Activated CD8-positive, alpha-beta memory T cell treated with anti-CD3 and anti-CD28 coated beads for 36 hours (primary cell): ENCODE measurements around the gene ZNF697. TPM values are rescaled to one million over a fixed set of nuclear protein-coding genes. Genes with fewer than 3 reads are reported as not detected.
"Not testable (repeated sequence)": the region's sequence is repeated elsewhere in the genome, so short reads cannot be mapped to it uniquely, and the experiment has no call there.

Experiments used
- CTCF ChIA-PET: fragments of 350-600 bp; sonication (Branson Sonifier 250); formaldehyde crosslinking; loops from one replicate; lab custom pipeline; 2021; ENCODE audit warnings: antibody characterized with exemption; lab: Charles Lee
- POLR2A ChIA-PET: fragments of 350-600 bp; sonication (Branson Sonifier 250); formaldehyde crosslinking; loops from one replicate; lab custom pipeline; 2021; ENCODE audit warnings: antibody characterized with exemption; lab: Charles Lee
- total RNA-seq, 2 experiments: library from RNA; stranded (reverse); gene quantifications; one replicate each; pipeline ENCODE4 v1.2.3, GENCODE V29; 2021

The ZNF697 gene
- total RNA-seq, result 1 to 10 TPM in 1 of 2 experiments, under 1 TPM in 1; 0.99 to 1.0 TPM

- ChIA-PET POLR2A (no interaction called here), CTCF (interaction anchor here (0.9 kb wide), 1 partner anchor 64 kb away, joined by 3 read pairs; the partner anchor contains the start of gene PHGDH)
Measured at GRCh38 chr1:119647734-119648619, at the start of gene ZNF697. TSS of gene ZNF697 (minus strand) at chr1:119648266. CDS start at chr1:119626100, 22,166 bp downstream.

GRCh38 chr1:119697598-119697997 lies 49.5 kb upstream of the ZNF697 start:
- CTCF ChIA-PET, result no interaction called here

GRCh38 chr1:119696863-119697262 lies 48.8 kb upstream of the ZNF697 start:
- POLR2A ChIA-PET, result not testable (repeated sequence)

More at GRCh38 chr1:119697598-119697997, 49.5 kb upstream of the ZNF697 start:
- POLR2A ChIA-PET, result no interaction called here

GRCh38 chr1:119689511-119689910 lies 41.4 kb upstream of the ZNF697 start:
- ChIA-PET CTCF (no interaction called here), POLR2A (no interaction called here)

More at GRCh38 chr1:119696863-119697262, 48.8 kb upstream of the ZNF697 start:
- CTCF ChIA-PET, result not testable (repeated sequence)

GRCh38 chr1:119688810-119689209 lies 40.7 kb upstream of the ZNF697 start:
- CTCF ChIA-PET, result no interaction called here

GRCh38 chr1:119687434-119688079 lies 39.5 kb upstream of the ZNF697 start:
- ChIA-PET POLR2A (no interaction called here), CTCF (interaction anchor here (0.6 kb wide), 1 partner anchor 34 kb away, joined by 3 read pairs; no protein-coding TSS in a partner anchor)

More at GRCh38 chr1:119688810-119689209, 40.7 kb upstream of the ZNF697 start:
- POLR2A ChIA-PET, result no interaction called here

- POLR2A ChIA-PET, result no interaction called here
Measured at GRCh38 chr1:119686661-119687060, 38.6 kb upstream of the ZNF697 start.

GRCh38 chr1:119683893-119684292 lies 35.8 kb upstream of the ZNF697 start:
- POLR2A ChIA-PET, result no interaction called here

More at GRCh38 chr1:119686661-119687060, 38.6 kb upstream of the ZNF697 start:
- CTCF ChIA-PET, result interaction anchor here (0.7 kb wide), 1 partner anchor 11 kb away, joined by 3 read pairs; no protein-coding TSS in a partner anchor

GRCh38 chr1:119682141-119682540 lies 34.1 kb upstream of the ZNF697 start:
- ChIA-PET POLR2A (no interaction called here), CTCF (no interaction called here)

More at GRCh38 chr1:119683893-119684292, 35.8 kb upstream of the ZNF697 start:
- CTCF ChIA-PET, result no interaction called here

- ChIA-PET POLR2A (no interaction called here), CTCF (no interaction called here)
Measured at GRCh38 chr1:119681560-119681959, 33.5 kb upstream of the ZNF697 start.

- ChIA-PET POLR2A (no interaction called here), CTCF (no interaction called here)
Measured at GRCh38 chr1:119680723-119681122, 32.7 kb upstream of the ZNF697 start.

GRCh38 chr1:119680193-119680592 lies 32.1 kb upstream of the ZNF697 start:
- POLR2A ChIA-PET, result no interaction called here
- CTCF ChIA-PET, result no interaction called here

- ChIA-PET CTCF (no interaction called here), POLR2A (no interaction called here)
Measured at GRCh38 chr1:119679223-119679622, 31.2 kb upstream of the ZNF697 start.

GRCh38 chr1:119676571-119677206 lies 28.6 kb upstream of the ZNF697 start:
- ChIA-PET CTCF (interaction anchor here (0.6 to 4.5 kb wide), 2 partner anchors 45 to 64 kb away, joined by 5 to 30 read pairs; no protein-coding TSS in a partner anchor), POLR2A (no interaction called here)

GRCh38 chr1:119675349-119676345 lies 27.6 kb upstream of the ZNF697 start:
- ChIA-PET CTCF (interaction anchor here (0.6 to 4.5 kb wide), 8 partner anchors 11 to 360 kb away, joined by 3 to 30 read pairs (median 4); no protein-coding TSS in a partner anchor), POLR2A (no interaction called here)

- CTCF ChIA-PET, result interaction anchor here (0.6 to 4.5 kb wide), 5 partner anchors 20 to 359 kb away, joined by 3 to 30 read pairs (median 4); no protein-coding TSS in a partner anchor
- POLR2A ChIA-PET, result no interaction called here
Measured at GRCh38 chr1:119674835-119675289, 26.8 kb upstream of the ZNF697 start.

- CTCF ChIA-PET, result interaction anchor here (1.5 to 4.5 kb wide), 2 partner anchors 62 to 115 kb away, joined by 3 to 30 read pairs; no protein-coding TSS in a partner anchor
- POLR2A ChIA-PET, result no interaction called here
Measured at GRCh38 chr1:119674111-119674526, 26.1 kb upstream of the ZNF697 start.
